Testis (tissue), 2 donors: ENCODE results near the gene C5orf58.

Experiments
- CTCF ChIP-seq, 3 experiments: fragments of 450-650 bp in 2 of 3; fragments of 200-600 bp in 1 of 3; sonication (generic) in 1 of 3; IDR thresholded peaks; one replicate each; pipeline ENCODE4 v1.5.1; 2016 to 2019; ENCODE audit warnings: antibody characterized with exemption in 3 of 3, mild to moderate bottlenecking in 2 of 3, moderate library complexity in 1 of 3
- POLR2A ChIP-seq: fragments of 450-650 bp; IDR thresholded peaks from one replicate; pipeline ENCODE4 v1.6.1; 2017; ENCODE audit warnings: antibody characterized with exemption, mild to moderate bottlenecking, moderate library complexity

DNA sequence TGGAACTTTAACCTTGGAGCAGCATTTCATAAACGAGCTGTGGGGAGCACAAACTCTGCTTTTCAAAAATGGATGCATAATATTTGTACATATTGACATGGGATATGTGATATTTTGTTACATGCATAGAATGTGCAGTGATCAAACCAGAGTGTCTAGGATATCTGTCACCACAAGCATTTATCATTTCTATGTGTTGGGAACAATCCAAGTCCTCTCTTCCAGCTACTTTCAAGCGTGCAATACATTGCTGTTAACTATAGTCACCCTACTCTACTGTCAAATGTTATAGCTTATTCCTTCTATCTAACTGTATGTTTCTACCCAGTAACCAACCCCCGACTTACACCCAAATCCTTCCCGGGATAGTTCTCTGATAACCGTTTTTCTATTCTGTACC lies 15.0 kb upstream of the C5orf58 start:
- TF ChIP-seq CTCF (IDR thresholded peaks at IDR 0.05): no peak
- TF ChIP-seq POLR2A: no peak
